HL-60 (cell line): ENCODE results near the gene E2F4.

ENCODE experiments used
- DNase-seq, 2 experiments: peaks; one replicate each; pipeline ENCODE4 v3.0.0-alpha.2; 2010 to 2020; ENCODE audit warnings: low read depth in 1 of 2, low spot score in 1 of 2
- H3K27ac ChIP-seq: fragments of 250-450 bp; sonication (Bioruptor Pico); replicated peaks from 2 replicates; pipeline ENCODE4 v1.5.1; 2020; ENCODE audit warnings: mild to moderate bottlenecking, moderate library complexity
- H3K27me3 ChIP-seq: fragments of 250-450 bp; sonication (Bioruptor Pico); 2 replicates; pipeline ENCODE4 v1.5.1; 2021; ENCODE audit warnings: mild to moderate bottlenecking, moderate library complexity; ENCODE audit not compliant: insufficient read depth, poor library complexity, severe bottlenecking
- H3K4me3 ChIP-seq: replicated peaks from 2 replicates; pipeline ENCODE4 v1.5.1; 2011; ENCODE audit warnings: mild to moderate bottlenecking, control low read depth, low read length; ENCODE audit not compliant: insufficient read depth
- CTCF ChIP-seq: IDR thresholded peaks from one replicate; pipeline ENCODE4 v1.5.1; 2011; ENCODE audit warnings: low read length, control low read depth, inconsistent platforms; ENCODE audit not compliant: insufficient read depth
- GABPA ChIP-seq: IDR thresholded peaks from 2 replicates; pipeline ENCODE4 v1.6.1; 2012; ENCODE audit warnings: low read depth
- POLR2AphosphoS5 ChIP-seq: IDR thresholded peaks from 2 replicates; pipeline ENCODE4 v1.6.1; 2012; ENCODE audit warnings: low read depth
- SPI1 ChIP-seq: IDR thresholded peaks from 2 replicates; pipeline ENCODE4 v1.6.1; 2012; ENCODE audit warnings: low read depth, mild to moderate bottlenecking, borderline replicate concordance
- TF ChIP-seq, protein P1 (sequence below): IDR thresholded peaks from 2 replicates; pipeline ENCODE4 v1.6.1; 2012; ENCODE audit warnings: low read depth; ENCODE audit not compliant: insufficient replicate concordance

E2F4 gene

DNA sequence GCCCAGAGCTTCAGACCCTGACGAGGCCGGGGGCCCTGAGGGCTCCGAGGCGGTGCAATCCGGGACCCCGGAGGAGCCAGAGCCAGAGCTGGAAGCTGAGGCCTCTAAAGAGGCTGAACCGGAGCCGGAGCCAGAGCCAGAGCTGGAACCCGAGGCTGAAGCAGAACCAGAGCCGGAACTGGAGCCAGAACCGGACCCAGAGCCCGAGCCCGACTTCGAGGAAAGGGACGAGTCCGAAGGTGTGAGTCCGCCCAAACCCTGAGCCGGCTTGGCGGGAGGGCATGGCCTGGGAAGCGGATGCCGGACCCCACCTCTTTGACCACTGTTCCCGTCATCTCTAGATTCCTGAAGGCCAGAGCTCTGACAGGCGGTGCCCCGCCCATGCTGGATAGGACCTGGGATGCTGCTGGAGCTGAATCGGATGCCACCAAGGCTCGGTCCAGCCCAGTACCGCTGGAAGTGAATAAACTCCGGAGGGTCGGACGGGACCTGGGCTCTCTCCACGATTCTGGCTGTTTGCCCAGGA, 17.2 kb upstream of the E2F4 start:
- DNase-seq: no peak

GRCh38 chr16:67176662-67177061, 15.3 kb upstream of the E2F4 start:
- no peak overlapping the region for H3K27ac ChIP-seq
- no peak for TF ChIP-seq GABPA
- no peak for TF ChIP-seq SPI1
- TF ChIP-seq, protein P1, sequence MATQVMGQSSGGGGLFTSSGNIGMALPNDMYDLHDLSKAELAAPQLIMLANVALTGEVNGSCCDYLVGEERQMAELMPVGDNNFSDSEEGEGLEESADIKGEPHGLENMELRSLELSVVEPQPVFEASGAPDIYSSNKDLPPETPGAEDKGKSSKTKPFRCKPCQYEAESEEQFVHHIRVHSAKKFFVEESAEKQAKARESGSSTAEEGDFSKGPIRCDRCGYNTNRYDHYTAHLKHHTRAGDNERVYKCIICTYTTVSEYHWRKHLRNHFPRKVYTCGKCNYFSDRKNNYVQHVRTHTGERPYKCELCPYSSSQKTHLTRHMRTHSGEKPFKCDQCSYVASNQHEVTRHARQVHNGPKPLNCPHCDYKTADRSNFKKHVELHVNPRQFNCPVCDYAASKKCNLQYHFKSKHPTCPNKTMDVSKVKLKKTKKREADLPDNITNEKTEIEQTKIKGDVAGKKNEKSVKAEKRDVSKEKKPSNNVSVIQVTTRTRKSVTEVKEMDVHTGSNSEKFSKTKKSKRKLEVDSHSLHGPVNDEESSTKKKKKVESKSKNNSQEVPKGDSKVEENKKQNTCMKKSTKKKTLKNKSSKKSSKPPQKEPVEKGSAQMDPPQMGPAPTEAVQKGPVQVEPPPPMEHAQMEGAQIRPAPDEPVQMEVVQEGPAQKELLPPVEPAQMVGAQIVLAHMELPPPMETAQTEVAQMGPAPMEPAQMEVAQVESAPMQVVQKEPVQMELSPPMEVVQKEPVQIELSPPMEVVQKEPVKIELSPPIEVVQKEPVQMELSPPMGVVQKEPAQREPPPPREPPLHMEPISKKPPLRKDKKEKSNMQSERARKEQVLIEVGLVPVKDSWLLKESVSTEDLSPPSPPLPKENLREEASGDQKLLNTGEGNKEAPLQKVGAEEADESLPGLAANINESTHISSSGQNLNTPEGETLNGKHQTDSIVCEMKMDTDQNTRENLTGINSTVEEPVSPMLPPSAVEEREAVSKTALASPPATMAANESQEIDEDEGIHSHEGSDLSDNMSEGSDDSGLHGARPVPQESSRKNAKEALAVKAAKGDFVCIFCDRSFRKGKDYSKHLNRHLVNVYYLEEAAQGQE: no peak
- TF ChIP-seq POLR2AphosphoS5: no peak
- no peak for TF ChIP-seq CTCF
- DNase-seq: no peak
- no peak overlapping the region for H3K4me3 ChIP-seq
- peaks cover 23% of the 10 kb centered on the region for H3K27me3 ChIP-seq

More for the DNA sequence above, 17.2 kb upstream of the E2F4 start:
- TF ChIP-seq, protein P1: no peak
- TF ChIP-seq SPI1 (no peak), GABPA (no peak), CTCF (no peak), POLR2AphosphoS5 (no peak)
- Histone ChIP-seq H3K27me3 (peaks cover 39% of the 10 kb centered on the region), H3K4me3 (no peak overlapping the region), H3K27ac (no peak overlapping the region)

GRCh38 chr16:67177743-67178699, 13.9 kb upstream of the E2F4 start:
- peak overlapping the region; percentile 44 for H3K4me3 ChIP-seq
- H3K27ac ChIP-seq: no peak overlapping the region
- DNase-seq: peak in 1 of 2 experiments; percentile 54
- peaks cover 21% of the 10 kb centered on the region for H3K27me3 ChIP-seq
- TF ChIP-seq CTCF: no peak
- TF ChIP-seq GABPA: no peak
- TF ChIP-seq, protein P1: no peak
- no peak for TF ChIP-seq POLR2AphosphoS5
- no peak for TF ChIP-seq SPI1
